Measurements from ENCODE around the gene NBPF3. TPM values are rescaled to one million over a fixed set of nuclear protein-coding genes. Genes with fewer than 3 reads are reported as not detected.
"Not testable (repeated sequence)": the region's sequence is repeated elsewhere in the genome, so short reads cannot be mapped to it uniquely, and the experiment has no call there.

NBPF3 gene
- total RNA-seq, 2 experiments from 2014 or later: 1.0 TPM; not detected in 1

DNA sequence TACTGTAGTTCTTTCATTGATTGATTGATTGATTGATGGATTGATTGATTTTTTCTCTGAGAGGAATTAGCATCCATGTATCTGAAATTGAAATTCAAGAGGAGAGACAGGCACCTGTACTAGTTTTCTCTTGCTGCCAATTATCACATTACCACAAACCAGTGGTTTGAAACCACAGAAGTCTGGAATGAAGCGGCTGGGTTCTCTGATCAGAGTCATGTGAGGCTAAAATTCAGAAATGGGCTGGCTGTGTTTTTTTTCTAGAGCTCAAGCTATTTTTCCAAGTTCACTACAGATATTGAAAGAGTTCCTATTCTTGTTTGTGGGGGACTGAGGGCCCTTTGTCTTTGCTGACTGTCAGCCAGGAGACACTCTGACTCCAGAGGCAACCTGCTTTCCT is 10.0 kb downstream of the NBPF3 start:
- intact Hi-C loops (cut with micrococcal nuclease; ENCODE audit: unreplicated experiment): no loop called here
- no TSS peak for BruUV-seq (replicated peaks)
- H3K4me1 ChIP-seq (ENCODE audit: insufficient read depth, low read length, poor library complexity, severe bottlenecking): no peaks in the 10 kb centered on the region
- no peak overlapping the region for H2AFZ ChIP-seq (ENCODE audit: low read length)
- H3K9me2 ChIP-seq (ENCODE audit: insufficient read depth, low read length): no peaks in the 10 kb centered on the region
- DNase-seq (ENCODE audit: low spot score): no peak
- TF ChIP-seq, protein P1, sequence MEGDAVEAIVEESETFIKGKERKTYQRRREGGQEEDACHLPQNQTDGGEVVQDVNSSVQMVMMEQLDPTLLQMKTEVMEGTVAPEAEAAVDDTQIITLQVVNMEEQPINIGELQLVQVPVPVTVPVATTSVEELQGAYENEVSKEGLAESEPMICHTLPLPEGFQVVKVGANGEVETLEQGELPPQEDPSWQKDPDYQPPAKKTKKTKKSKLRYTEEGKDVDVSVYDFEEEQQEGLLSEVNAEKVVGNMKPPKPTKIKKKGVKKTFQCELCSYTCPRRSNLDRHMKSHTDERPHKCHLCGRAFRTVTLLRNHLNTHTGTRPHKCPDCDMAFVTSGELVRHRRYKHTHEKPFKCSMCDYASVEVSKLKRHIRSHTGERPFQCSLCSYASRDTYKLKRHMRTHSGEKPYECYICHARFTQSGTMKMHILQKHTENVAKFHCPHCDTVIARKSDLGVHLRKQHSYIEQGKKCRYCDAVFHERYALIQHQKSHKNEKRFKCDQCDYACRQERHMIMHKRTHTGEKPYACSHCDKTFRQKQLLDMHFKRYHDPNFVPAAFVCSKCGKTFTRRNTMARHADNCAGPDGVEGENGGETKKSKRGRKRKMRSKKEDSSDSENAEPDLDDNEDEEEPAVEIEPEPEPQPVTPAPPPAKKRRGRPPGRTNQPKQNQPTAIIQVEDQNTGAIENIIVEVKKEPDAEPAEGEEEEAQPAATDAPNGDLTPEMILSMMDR (conservative IDR thresholded peaks at IDR 0.05; ENCODE audit: low read length): no peak
- no peak for TF ChIP-seq EZH2phosphoT487 (IDR thresholded peaks at IDR 0.05; ENCODE audit: borderline replicate concordance, low read depth, low read length)
- H3K27ac ChIP-seq (ENCODE audit: low read depth, low read length, poor library complexity, severe bottlenecking): no peak overlapping the region
- ChIA-PET CTCF (ENCODE audit: unreplicated experiment) (no interaction called here), POLR2A (no interaction called here)
- H3K9me3 ChIP-seq (ENCODE audit: low read length): no peaks in the 10 kb centered on the region
- H3K36me3 ChIP-seq (ENCODE audit: insufficient read depth, low read length): no peaks in the 10 kb centered on the region
- H3K4me2 ChIP-seq (ENCODE audit: low read length): no peak overlapping the region
- no peaks in the 10 kb centered on the region for H3K79me2 ChIP-seq (ENCODE audit: insufficient read depth, low read depth, low read length)
- no peaks in the 10 kb centered on the region for H4K20me1 ChIP-seq (ENCODE audit: insufficient read depth, low read length)
- H3K4me3 ChIP-seq (ENCODE audit: low read depth, low read length, poor library complexity, severe bottlenecking): no peak overlapping the region

DNA sequence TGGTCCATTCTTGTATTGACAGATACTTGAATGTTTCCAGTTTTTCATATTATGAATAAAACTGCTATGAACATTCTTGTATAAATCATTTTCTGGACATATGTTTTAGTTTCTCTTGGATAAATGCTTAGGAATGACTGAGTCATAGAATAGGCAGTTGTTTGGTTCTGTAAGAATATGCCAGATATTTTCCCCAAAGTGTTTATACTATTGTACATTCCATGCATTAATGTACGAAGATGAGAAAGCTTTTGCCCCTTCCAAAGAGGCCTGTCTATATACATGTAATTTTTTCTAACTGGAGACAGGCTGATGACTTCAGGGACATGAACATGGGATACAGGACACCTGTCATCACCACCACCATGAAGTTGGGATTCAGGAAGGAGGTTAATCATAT is 11.3 kb downstream of the NBPF3 start:
- POLR2A ChIA-PET: interaction anchor here (0.7 kb wide), 1 partner anchor 522 kb away, joined by 3 read pairs; no protein-coding TSS in a partner anchor
- no peak for DNase-seq (ENCODE audit: low spot score)
- no peak overlapping the region for H3K27ac ChIP-seq (ENCODE audit: low read depth, low read length, poor library complexity, severe bottlenecking)

DNA sequence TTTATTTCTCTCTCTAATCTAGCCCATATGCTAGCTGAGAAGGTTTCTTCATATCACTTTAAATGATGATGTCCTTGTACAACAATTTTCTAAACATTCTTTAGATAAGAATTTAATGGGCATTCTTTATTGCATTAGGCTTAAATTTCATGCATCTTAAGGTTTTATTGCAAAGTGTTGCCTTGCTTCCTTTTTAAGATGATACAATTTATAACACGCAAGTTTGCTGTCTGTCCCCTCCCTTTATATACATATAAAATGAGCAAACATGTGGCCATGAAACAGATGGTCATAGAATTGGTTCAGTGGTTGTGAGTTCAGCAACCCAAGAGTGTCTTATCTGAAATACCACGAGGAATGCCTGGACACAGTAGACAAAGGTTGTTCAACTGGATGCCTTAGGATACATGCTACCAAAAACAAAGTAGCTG is 12.1 kb downstream of the NBPF3 start:
- Histone ChIP-seq H3K4me2 (ENCODE audit: low read length) (no peak overlapping the region), H3K9me3 (ENCODE audit: low read length) (no peaks in the 10 kb centered on the region), H3K36me3 (ENCODE audit: insufficient read depth, low read length) (no peaks in the 10 kb centered on the region), H3K27ac (ENCODE audit: low read depth, low read length, poor library complexity, severe bottlenecking) (no peak overlapping the region), H2AFZ (ENCODE audit: low read length) (no peak overlapping the region), H3K4me1 (ENCODE audit: insufficient read depth, low read length, poor library complexity, severe bottlenecking) (no peaks in the 10 kb centered on the region), H3K79me2 (ENCODE audit: insufficient read depth, low read depth, low read length) (no peaks in the 10 kb centered on the region), H3K9me2 (ENCODE audit: insufficient read depth, low read length) (no peaks in the 10 kb centered on the region), H3K4me3 (ENCODE audit: low read depth, low read length, poor library complexity, severe bottlenecking) (no peak overlapping the region), H4K20me1 (ENCODE audit: insufficient read depth, low read length) (no peaks in the 10 kb centered on the region)
- BruUV-seq (replicated peaks): no TSS peak
- ChIA-PET POLR2A (interaction anchor here (0.7 kb wide), 1 partner anchor 523 kb away, joined by 3 read pairs; no protein-coding TSS in a partner anchor), CTCF (ENCODE audit: unreplicated experiment) (no interaction called here)
- no peak for DNase-seq (ENCODE audit: low spot score)
- intact Hi-C loops (cut with micrococcal nuclease; ENCODE audit: unreplicated experiment): no loop called here
- TF ChIP-seq, protein P1 (conservative IDR thresholded peaks at IDR 0.05; ENCODE audit: low read length): no peak
- TF ChIP-seq EZH2phosphoT487 (IDR thresholded peaks at IDR 0.05; ENCODE audit: borderline replicate concordance, low read depth, low read length): no peak

More for the DNA sequence above, 11.3 kb downstream of the NBPF3 start:
- H3K4me2 ChIP-seq (ENCODE audit: low read length): no peak overlapping the region
- CTCF ChIA-PET (ENCODE audit: unreplicated experiment): no interaction called here
- H3K4me3 ChIP-seq (ENCODE audit: low read depth, low read length, poor library complexity, severe bottlenecking): no peak overlapping the region
- no peaks in the 10 kb centered on the region for H3K4me1 ChIP-seq (ENCODE audit: insufficient read depth, low read length, poor library complexity, severe bottlenecking)
- no peaks in the 10 kb centered on the region for H3K9me3 ChIP-seq (ENCODE audit: low read length)
- H4K20me1 ChIP-seq (ENCODE audit: insufficient read depth, low read length): no peaks in the 10 kb centered on the region
- H2AFZ ChIP-seq (ENCODE audit: low read length): no peak overlapping the region
- TF ChIP-seq, protein P1 (conservative IDR thresholded peaks at IDR 0.05; ENCODE audit: low read length): no peak
- TF ChIP-seq EZH2phosphoT487 (IDR thresholded peaks at IDR 0.05; ENCODE audit: borderline replicate concordance, low read depth, low read length): no peak
- intact Hi-C loops (cut with micrococcal nuclease; ENCODE audit: unreplicated experiment): no loop called here
- no peaks in the 10 kb centered on the region for H3K9me2 ChIP-seq (ENCODE audit: insufficient read depth, low read length)
- no TSS peak for BruUV-seq (replicated peaks)
- H3K36me3 ChIP-seq (ENCODE audit: insufficient read depth, low read length): no peaks in the 10 kb centered on the region
- H3K79me2 ChIP-seq (ENCODE audit: insufficient read depth, low read depth, low read length): no peaks in the 10 kb centered on the region

DNA sequence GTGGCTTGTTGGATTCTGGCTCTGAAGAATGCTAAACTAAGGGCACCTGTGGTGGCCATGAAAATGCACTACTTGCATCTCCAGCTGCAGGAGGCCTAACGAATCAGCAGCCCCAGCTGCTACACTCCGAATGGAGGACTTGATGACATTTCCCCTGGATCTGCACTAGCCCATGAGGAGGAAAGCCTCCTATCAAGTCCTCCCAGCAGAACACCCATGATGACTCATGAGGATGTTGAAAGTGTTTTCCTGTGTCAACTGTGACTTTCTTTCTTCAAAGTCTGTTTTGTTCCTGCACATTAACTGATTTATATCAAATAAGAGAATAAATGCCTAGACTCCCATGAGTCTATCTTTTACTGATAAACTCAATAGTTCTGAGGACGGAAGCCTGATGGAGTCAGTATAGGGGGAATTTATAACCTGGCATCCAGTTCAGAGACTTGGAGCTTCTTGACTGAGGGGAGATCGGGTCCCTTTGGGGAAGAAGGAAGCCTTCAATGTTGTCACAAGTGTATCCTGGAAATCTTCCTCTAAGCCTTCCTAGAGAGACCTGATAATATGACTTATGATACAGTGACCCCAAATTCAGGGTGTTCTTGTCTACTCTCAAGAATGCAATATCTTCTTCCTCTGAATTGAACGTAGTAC is 14.2 kb downstream of the NBPF3 start:
- H3K9me3 ChIP-seq (ENCODE audit: low read length); POLR2A ChIA-PET; H2AFZ ChIP-seq (ENCODE audit: low read length); DNase-seq (ENCODE audit: low spot score); H3K27ac ChIP-seq (ENCODE audit: low read depth, low read length, poor library complexity, severe bottlenecking); H3K36me3 ChIP-seq (ENCODE audit: insufficient read depth, low read length); intact Hi-C loops (cut with micrococcal nuclease; ENCODE audit: unreplicated experiment); H3K9me2 ChIP-seq (ENCODE audit: insufficient read depth, low read length); H3K4me3 ChIP-seq (ENCODE audit: low read depth, low read length, poor library complexity, severe bottlenecking); H3K4me1 ChIP-seq (ENCODE audit: insufficient read depth, low read length, poor library complexity, severe bottlenecking); H3K79me2 ChIP-seq (ENCODE audit: insufficient read depth, low read depth, low read length); H4K20me1 ChIP-seq (ENCODE audit: insufficient read depth, low read length); H3K4me2 ChIP-seq (ENCODE audit: low read length); CTCF ChIA-PET (ENCODE audit: unreplicated experiment); BruUV-seq (replicated peaks): not testable (repeated sequence)

Data from OCI-LY7 (cell line).